GM18861 (cell line): ENCODE data around the gene EVA1B.
A peak's percentile ranks its signal among the peaks of the same experiment; 100 is the strongest.

Experiments used
- ATAC-seq: cut with Tn5 transposase; IDR thresholded peaks from one replicate; pipeline ENCODE4 v1.9.1; 2021; ENCODE audit not compliant: unreplicated experiment

The EVA1B gene

GRCh38 chr1:36320767-36321118 lies 2.7 kb downstream of the EVA1B start:
- ATAC-seq = no peak

- no peak for ATAC-seq
These were observed 3.1 kb downstream of the EVA1B start for GRCh38 chr1:36320291-36320761.

- ATAC-seq = no peak
These were observed 14.0 kb downstream of the EVA1B start for GRCh38 chr1:36309397-36309796.

- no peak for ATAC-seq
These were observed 15.7 kb downstream of the EVA1B start for GRCh38 chr1:36307601-36308330.

- peak; percentile 93 for ATAC-seq
These were observed 16.5 kb downstream of the EVA1B start for GRCh38 chr1:36306902-36307456.

GRCh38 chr1:36306210-36306901 lies 17.1 kb downstream of the EVA1B start, which contains the start of gene SH3D21:
Gene SH3D21 (plus strand): TSS chr1:36306368. CDS start chr1:36306421, 53 bp downstream.
- peak; percentile 13 for ATAC-seq

GRCh38 chr1:36305915-36306209 lies 17.6 kb downstream of the EVA1B start:
- ATAC-seq = no peak

GRCh38 chr1:36304970-36305914 lies 18.2 kb downstream of the EVA1B start:
- ATAC-seq = no peak

- ATAC-seq = no peak
These were observed 18.9 kb downstream of the EVA1B start for GRCh38 chr1:36304521-36304920.

GRCh38 chr1:36303650-36304360 lies 19.6 kb downstream of the EVA1B start:
- no peak for ATAC-seq

- ATAC-seq = no peak
These were observed 20.2 kb downstream of the EVA1B start for GRCh38 chr1:36303244-36303643.

- no peak for ATAC-seq
These were observed 22.2 kb downstream of the EVA1B start for GRCh38 chr1:36301220-36301619.

GRCh38 chr1:36300526-36300925 lies 22.9 kb downstream of the EVA1B start:
- no peak for ATAC-seq

- ATAC-seq = no peak
These were observed 24.8 kb downstream of the EVA1B start for GRCh38 chr1:36298640-36299039.

GRCh38 chr1:36297062-36297461 lies 26.4 kb downstream of the EVA1B start:
- ATAC-seq = no peak

GRCh38 chr1:36295390-36295789 lies 28.1 kb downstream of the EVA1B start:
- ATAC-seq = no peak

GRCh38 chr1:36287595-36287994 lies 35.9 kb downstream of the EVA1B start:
- ATAC-seq = no peak

GRCh38 chr1:36286802-36287201 lies 36.6 kb downstream of the EVA1B start:
- ATAC-seq = no peak

GRCh38 chr1:36285443-36286101 lies 37.9 kb downstream of the EVA1B start:
- no peak for ATAC-seq

- ATAC-seq = no peak
These were observed 38.9 kb downstream of the EVA1B start for GRCh38 chr1:36284517-36284916.
